ENCODE results near the gene PLA2G12B. TPM values are rescaled to one million over a fixed set of nuclear protein-coding genes. Genes with fewer than 3 reads are reported as not detected.

The PLA2G12B gene, protein sequence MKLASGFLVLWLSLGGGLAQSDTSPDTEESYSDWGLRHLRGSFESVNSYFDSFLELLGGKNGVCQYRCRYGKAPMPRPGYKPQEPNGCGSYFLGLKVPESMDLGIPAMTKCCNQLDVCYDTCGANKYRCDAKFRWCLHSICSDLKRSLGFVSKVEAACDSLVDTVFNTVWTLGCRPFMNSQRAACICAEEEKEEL
- total RNA-seq (2022; extraction: Qiagen RNA extraction; ENCODE audit: low read depth) = not detected in 5 replicates

DNA sequence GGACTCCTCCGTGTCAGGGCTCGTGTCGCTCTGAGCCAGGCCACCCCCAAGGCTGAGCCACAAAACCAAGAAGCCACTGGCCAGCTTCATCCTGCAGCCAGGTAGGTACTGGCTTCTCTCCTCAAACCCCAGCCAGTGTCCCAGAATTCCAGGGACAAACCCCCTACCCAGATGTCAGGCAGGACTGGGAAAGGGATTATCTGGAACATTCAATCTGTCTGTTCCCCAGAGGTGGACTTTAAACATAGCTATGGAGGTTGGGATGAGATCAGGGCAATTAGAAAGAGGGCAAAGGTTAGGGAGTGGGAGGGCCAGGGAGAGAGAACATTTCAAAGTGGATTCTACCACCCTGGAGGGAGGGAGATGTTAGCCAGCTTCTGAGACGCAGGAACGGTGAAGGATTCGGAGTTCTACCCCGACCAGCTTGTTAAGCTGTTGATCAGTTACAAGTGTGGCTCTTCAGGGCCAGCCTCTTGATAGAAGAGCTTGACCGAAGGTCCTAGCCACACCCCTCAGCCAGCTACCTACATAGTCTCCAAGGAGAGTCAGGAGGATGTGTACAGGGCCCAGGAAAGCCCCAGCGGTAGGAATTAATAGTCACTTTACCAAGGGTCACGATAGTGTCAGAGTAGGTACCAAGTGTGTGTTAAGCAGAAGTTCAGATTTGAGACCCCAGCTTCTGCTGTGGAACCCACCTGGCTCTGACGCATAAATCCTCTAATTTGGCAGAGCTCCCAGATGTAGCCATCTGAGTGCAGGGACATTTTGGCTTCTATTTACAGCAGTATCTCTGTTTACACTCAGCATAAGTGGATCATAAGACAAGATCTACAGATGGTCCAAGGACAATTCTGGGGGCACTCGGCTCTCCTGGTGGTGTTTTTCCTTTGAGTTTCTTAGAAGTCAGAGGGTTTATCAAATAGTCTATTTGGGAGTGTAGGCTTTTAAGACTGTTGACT is at the start of gene PLA2G12B:
TSS of gene PLA2G12B (minus strand) at position 211 of the 959 bp plus-strand sequence. CDS start at position 90, 121 bp downstream.

DNA sequence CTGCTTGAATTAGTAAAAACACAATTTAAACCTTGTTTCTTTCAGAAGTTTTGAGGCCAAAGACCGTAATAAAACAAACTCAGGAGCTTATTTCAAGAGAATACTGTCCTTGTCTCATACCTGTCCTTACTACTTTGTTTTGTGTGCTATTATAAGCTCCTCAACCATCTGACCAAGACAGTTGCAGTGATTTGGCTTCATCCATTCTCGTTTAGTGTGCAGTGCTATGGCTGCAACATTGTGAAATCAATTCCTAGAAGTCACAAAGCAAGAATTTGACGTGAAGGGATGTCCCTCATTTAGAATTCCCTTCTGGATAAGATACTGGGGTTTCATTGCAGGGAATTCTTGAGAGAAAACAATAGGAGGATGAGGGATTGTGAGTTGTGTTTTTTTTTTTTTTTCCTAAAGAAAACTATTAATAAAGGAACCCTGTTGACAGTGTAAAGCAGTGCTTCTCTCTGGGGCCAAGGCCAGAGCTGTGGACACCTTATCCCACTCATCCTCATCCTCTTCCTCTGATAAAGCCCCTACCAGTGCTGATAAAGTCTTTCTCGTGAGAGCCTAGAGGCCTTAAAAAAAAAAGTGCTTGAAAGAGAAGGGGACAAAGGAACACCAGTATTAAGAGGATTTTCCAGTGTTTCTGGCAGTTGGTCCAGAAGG is 61.3 kb downstream of the PLA2G12B start, which contains the start of gene OIT3:
TSS of gene OIT3 (plus strand) at position 604 of the 663 bp plus-strand sequence. CDS start 60 bp downstream, outside the sequence.

Other genes with a start within 250 kb of the PLA2G12B start
- 0.06 to 0.08 TPM in 2 of 5 replicates, not detected in the others for gene OIT3, start 61.1 kb downstream of the PLA2G12B start, total RNA-seq (2022; extraction: Qiagen RNA extraction; ENCODE audit: low read depth)
- 12.9 to 26.3 TPM (median 21.1 TPM) in 5 replicates for gene P4HA1, start 142.1 kb upstream of the PLA2G12B start, total RNA-seq (2022; extraction: Qiagen RNA extraction; ENCODE audit: low read depth)
- 1.8 to 3.0 TPM (median 2.3 TPM) in 5 replicates for gene NUDT13, start 155.6 kb upstream of the PLA2G12B start, total RNA-seq (2022; extraction: Qiagen RNA extraction; ENCODE audit: low read depth)
- gene ECD, start 213.2 kb upstream of the PLA2G12B start, total RNA-seq (2022; extraction: Qiagen RNA extraction; ENCODE audit: low read depth) = 24.9 to 32.3 TPM (median 26.6 TPM) in 5 replicates
- gene FAM149B1, start 213.3 kb upstream of the PLA2G12B start, total RNA-seq (2022; extraction: Qiagen RNA extraction; ENCODE audit: low read depth) = 5.8 to 7.9 TPM (median 7.3 TPM) in 5 replicates